Islet precursor cell (in vitro differentiated cells): Measurements from ENCODE around the gene TASOR.
"Not testable (repeated sequence)": the region's sequence is repeated elsewhere in the genome, so short reads cannot be mapped to it uniquely, and the experiment has no call there.

Experiments
- DNase-seq: peaks from one replicate; pipeline ENCODE4 v3.0.0-alpha.2; 2018

The TASOR gene

GRCh38 chr3:56683122-56683817 is at the start of gene TASOR:
Gene TASOR (minus strand): TSS chr3:56683265. CDS start chr3:56683006, 259 bp downstream.
- peak; percentile 84 for DNase-seq

- no peak for DNase-seq
Observed at GRCh38 chr3:56732109-56732508, 49.0 kb upstream of the TASOR start.

DNA sequence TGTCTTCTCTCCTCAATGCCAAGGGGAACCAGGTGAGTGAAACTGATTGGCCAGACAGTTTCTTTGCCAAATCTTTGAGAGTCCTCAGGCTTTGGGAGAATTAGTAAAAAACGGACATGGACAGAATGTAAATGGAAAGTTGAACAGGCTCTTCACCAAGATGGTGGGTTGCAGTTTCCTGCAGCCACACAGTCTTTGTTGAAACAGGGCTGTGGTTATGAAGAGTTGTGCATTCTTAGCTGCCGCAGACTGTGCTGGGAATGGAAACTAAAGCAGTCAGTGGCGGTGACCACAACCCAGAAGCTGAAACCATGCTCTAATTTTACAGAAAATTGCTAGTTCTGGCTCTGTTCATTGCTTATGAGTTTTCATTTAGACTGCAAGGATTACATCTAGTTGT is 42.1 kb upstream of the TASOR start:
- no peak for DNase-seq

GRCh38 chr3:56724676-56725075 is 41.6 kb upstream of the TASOR start:
- DNase-seq, result no peak

- no peak for DNase-seq
Observed at GRCh38 chr3:56720849-56721248, 37.8 kb upstream of the TASOR start.

GRCh38 chr3:56718809-56719208 is 35.7 kb upstream of the TASOR start:
- DNase-seq, result not testable (repeated sequence)

DNA sequence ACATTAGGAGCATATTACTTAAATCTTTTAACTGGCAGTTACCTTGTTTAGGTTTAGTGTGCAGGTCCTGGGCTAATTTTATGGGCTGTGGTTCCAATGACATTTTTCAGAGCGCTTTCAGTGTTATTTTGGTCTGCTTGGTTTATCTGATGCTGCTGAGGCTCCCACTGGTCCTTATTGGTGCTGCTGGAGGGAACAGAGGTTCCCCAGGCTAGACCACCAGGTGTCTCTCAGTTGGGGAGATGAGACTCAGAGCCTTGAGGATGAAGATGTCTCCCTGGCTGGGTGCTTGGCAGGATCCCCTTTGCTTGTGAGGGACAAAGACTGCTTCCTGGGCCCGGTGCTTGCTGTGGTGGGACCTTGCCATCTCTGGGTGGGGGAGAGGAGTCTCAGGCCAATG is 28.3 kb upstream of the TASOR start:
- DNase-seq, result no peak

GRCh38 chr3:56707412-56707811 is 24.3 kb upstream of the TASOR start:
- DNase-seq, result not testable (repeated sequence)

- DNase-seq, result no peak
Observed at GRCh38 chr3:56706629-56707028, 23.6 kb upstream of the TASOR start.

DNA sequence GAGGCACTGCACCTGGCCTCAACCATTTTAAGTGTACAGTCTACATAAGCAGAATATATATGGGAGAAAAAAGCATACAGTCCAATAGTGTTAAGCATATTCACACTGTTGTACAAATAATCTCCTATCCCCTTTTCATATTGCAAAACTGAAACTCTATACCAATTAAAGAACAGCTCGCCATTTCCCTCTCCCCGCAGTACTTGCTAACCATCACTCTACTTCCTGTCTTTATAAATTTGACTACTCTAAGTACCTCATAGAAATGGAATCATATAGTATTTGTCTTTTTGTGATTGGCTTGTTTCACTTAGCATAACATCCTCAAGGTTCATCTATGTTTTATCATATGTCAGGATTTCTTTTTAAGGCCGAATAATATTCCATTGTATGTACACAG is 21.6 kb upstream of the TASOR start:
- no peak for DNase-seq

DNA sequence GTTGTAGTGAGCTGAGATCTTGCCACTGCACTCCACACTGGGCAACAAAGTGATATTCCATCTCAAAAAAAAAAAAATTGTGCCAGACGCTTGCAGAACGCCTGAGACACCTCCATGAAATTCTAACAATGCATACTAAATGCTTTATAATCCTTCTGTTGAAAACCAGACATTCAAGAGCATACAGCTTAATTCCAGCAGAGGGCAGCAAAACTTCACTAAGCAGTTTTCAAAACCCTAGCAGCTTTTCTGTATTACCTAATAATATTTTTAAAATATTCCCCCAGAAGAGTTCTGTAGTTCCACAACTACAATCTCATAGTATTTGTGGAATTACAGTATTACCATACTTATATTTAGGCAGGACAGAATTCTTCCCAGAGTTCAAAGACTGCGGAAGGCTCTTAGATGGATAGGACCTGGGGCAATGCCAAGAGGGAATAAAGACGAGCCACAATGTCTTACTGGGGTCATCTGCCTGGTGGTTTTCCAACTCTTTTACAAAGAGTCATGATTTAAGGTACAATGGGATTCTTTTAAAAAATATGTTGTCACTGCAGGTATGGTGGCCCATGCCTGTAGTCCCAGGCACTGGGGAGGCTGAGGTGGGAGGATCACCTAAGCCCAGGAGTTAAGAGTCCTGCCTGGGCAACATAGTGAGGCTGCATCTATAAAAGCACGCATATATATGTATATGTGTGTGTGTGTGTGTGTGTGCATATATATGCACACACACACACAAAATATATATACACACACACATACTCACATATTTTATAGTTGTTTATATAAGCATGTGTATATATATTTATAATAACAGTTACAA is 19.6 kb upstream of the TASOR start:
- DNase-seq, result no peak

- peak; percentile 65 for DNase-seq
Observed at GRCh38 chr3:56700151-56700550, 17.1 kb upstream of the TASOR start.

- DNase-seq, result no peak
Observed at GRCh38 chr3:56694867-56695683, 12.0 kb upstream of the TASOR start.

DNA sequence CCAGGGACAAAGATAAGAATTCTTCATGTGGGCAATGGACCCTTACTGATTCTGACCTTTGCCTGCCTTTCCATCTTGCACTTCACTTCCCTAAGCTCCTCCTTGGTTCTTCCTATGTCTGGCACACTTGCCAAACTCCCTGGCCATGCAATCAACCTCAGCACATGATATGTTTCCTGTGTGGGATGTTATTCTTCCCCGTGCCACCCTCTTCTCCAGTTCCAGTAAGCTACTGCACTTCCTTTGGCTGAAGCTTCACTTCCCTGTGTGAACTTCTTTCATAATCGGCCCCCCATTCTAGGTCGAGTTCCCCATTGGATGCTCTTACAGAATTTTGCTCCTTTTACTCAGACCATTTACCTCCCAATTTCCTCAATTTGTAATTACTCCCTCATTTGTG is 10.7 kb upstream of the TASOR start:
- no peak for DNase-seq

DNA sequence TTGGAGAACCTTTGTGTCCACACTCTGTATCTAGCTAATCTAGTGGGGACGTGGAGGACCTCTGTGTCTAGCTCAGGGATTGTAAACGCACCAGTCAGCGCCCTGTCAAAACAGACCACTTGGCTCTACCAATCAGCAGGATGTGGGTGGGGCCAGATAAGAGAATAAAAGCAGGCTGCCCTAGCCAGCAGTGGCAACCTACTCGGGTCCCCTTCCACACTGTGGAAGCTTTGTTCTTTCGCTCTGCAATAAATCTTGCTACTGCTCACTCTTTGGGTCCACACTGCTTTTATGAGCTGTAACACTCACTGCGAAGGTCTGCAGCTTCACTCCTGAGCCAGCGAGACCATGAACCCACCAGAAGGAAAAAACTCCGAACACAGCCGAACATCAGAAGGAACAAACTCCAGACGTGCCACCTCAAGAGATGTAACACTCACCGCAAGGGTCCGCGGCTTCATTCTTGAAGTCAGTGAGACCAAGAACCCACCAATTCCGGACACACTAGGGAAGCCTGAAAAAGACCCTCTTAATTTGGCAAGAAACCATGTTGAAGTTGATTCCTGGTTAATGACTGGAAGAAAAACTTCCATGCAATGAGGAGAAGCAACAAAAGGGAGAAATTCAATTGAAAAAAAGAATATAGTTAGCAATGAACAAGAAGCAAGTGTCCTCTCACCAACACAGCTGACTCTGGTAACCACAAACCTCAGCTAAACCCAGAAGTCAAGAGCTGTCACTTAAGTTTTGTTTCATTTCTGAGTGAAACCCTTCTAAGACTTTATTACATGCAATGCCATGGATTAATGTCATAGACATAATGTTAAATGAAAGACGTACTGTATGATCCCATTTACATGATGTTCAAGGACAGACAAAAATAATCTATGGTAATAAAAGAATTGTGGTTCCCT is 9.7 kb upstream of the TASOR start:
- DNase-seq, result not testable (repeated sequence)

DNA sequence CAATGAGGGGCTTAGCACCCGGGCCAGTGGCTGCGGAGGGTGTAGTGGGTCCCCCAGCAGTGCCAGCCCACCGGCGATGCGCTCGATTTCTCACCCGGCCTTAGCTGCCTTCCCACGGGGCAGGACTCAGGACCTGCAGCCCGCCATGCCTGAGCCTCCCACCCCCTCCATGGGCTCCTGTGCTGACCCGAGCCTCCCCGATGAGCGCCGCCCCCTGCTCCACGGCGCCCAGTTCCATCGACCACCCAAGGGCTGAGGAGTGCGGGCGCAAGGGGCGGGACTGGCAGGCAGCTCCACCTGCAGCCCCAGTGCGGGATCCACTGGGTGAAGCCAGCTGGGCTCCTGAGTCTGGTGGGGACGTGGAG is 8.9 kb upstream of the TASOR start:
- not testable (repeated sequence) for DNase-seq

DNA sequence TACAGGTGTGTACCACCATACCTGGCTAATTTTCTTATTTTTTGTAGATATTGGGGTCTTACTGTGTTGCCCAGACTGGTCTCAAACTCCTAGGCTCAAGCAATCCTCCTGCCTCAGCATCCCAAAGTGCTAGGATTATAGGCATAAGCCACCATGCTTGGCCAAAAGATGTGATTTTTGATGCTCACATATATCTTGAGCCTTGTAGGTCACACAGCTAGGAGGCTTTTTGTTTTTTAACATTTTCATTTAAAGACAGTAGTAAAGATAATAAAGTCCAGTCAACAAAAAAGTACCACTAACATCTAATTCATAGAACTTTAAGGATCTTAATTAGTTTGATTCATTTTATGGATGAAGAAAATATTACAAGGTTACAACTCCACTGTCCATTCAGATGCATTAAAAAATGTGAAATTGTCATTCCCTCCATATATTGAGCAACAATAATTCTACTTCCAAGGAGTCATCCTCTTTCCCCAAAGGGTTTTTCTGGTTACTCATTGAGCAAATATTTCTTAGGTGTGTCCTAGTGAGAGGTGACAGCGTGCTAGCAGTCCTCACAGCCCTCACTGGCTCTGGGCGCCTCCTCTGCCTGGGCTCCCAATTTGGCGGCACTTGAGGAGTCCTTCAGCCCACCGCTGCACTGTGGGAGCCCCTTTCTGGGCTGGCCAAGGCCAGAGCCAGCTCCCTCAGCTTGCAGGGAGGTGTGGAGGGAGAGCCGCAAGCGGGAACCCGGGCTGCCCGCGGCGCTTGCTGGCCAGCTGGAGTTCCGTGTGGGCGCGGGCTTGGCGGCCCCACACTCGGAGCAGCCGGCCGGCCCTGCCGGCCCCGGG is 8.3 kb upstream of the TASOR start:
- no peak for DNase-seq

GRCh38 chr3:56689303-56689702 is 6.2 kb upstream of the TASOR start:
- DNase-seq, result no peak

GRCh38 chr3:56688191-56688590 is 5.1 kb upstream of the TASOR start:
- no peak for DNase-seq

GRCh38 chr3:56684029-56684428 is 964 bp upstream of the TASOR start:
- DNase-seq, result no peak

- peak; percentile 82 for DNase-seq
Observed at GRCh38 chr3:56682462-56683121, 473 bp downstream of the TASOR start.
